ENCODE results near the gene RGS19. TPM values are rescaled to one million over a fixed set of nuclear protein-coding genes. Genes with fewer than 3 reads are reported as not detected.

The RGS19 gene
- total RNA-seq, 1 experiment from 2014 or later, result 18.8 TPM

DNA sequence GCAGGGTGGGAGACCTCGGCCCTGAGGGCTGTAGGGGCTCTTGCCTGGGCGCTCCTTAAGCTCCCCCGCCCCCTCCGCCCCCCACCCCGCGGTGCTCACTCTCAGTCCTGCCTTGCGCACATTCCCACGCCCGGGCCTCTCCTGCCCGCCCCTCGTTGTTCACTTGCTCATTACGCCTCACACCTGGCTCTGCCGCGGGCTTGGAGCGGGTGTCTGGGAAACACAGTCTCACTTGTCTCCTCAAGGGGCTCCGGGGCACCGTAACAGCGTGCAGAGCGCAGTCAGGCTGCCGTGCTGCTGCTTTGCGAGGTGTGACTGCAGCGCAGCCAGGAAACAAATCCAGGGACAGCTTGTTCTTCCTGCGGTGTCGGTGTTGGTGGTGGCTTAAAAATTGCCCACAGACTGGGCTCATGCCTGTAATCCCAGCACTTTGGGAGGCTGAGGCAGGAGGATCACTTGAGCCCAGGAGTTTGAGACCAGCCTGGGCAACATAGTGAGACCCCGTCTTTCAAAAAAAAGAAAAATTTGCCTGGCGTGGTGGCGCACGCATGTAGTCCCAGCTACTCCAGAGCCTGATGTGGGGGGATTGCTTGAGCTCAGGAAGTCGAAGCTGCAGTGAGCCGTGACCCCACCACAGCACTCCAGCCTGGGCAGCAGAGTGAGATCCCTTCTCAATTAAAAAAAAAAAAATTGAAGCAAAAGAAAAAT lies 23.5 kb upstream of the RGS19 start:
- no peaks in the 10 kb centered on the region for H3K9me3 ChIP-seq (replicated peaks)
- no peak overlapping the region for H3K27ac ChIP-seq
- H3K4me3 ChIP-seq, result no peak overlapping the region
- peaks cover 37% of the 10 kb centered on the region for H3K27me3 ChIP-seq
- DNase-seq, result no peak
- H3K4me1 ChIP-seq, result no peaks in the 10 kb centered on the region
- no peaks in the 10 kb centered on the region for H3K36me3 ChIP-seq

DNA sequence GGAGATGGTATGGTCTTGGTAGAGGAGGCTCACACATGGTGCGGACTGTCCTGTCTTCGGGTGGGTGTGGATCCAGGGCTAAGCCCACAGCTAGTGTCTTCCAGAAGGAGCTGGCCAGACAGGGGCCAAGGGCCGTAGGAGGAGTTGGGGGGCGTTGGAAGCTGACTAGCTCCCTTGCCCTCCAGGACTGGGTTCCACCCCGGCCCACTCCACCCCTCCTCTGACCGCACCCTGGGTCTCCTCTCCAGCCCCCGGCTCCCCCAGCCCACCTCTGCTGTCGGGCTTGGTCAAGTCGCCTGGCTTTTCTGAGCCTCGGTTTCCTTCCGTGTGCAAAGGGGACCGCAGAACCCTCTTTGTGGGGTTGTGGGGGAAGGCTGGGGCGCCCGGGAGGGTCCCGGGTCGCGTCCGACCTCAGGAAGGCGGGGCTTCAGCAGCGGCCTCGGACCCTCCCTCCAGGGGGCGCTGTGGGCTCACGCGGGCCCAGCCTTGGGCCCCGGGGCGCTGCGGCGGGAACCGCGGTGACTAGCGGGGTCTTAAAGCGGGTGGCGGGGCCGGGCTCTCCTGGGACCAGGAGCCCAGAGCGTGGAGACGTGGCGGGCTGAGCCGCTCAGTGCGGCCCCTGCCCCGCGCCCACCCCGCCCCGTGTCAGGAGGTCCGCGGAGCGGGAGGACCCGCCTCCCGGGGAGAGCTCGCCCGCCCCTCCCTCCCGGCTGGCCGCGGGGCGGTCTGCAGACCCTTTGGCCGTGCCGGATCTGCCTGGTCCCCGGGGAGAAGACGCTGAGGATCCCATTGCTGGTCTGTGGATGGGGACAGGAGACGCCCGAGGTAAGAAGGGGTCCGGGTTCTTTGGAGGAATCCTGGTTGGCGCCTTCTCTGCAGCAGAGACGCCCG lies 22.7 kb upstream of the RGS19 start:
- H3K27ac ChIP-seq, result no peak overlapping the region
- DNase-seq, result no peak
- H3K4me3 ChIP-seq, result 0 out of 2 replicates have a peak overlapping the region, but pooled peaks have one; percentile 4
- H3K9me3 ChIP-seq (replicated peaks), result no peaks in the 10 kb centered on the region
- H3K4me1 ChIP-seq, result no peaks in the 10 kb centered on the region
- peaks cover 30% of the 10 kb centered on the region; the same call in 1 of the 2 replicates for H3K27me3 ChIP-seq
- H3K36me3 ChIP-seq, result no peaks in the 10 kb centered on the region

DNA sequence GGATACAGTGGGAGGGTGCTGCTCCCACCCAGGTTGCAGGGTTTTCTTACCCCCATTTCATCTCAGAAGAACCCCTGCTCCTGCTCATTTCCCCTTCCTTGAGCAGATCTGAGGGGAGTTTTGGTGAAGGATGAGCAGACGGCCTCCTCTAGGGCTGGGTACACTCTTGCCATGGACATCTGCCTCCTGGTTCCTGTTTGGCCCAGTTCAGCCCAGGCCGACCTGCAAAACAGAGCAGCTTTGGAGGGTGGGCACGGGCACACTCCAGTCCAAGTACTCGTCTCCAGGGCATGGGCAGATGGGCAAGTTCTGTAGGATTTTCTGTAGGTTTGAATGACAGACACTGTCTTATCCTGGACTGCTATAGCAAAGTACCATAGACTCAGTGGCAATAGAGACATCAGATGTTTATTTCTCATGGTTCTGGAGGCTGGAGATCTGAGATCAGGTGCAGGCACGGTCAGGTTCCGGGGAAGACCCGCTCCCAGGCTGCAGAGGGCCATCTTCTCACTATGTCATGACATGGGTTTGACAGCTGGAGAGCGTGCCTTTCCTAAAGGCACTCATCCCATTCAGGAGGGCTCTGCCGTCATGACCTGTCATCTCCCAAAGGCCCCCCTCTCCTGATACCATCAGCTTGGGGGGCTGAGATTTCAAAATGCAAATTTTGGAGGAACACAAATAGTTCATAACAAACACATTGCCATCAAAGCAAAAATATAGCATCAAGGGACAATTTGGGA lies 21.8 kb upstream of the RGS19 start:
- Histone ChIP-seq H3K27me3 (peaks cover 25% of the 10 kb centered on the region; the same call in 1 of the 2 replicates), H3K27ac (no peak overlapping the region), H3K36me3 (no peaks in the 10 kb centered on the region), H3K9me3 (replicated peaks) (no peaks in the 10 kb centered on the region), H3K4me1 (no peaks in the 10 kb centered on the region), H3K4me3 (no peak overlapping the region)
- no peak for DNase-seq

GRCh38 chr20:64100566-64100888 lies 21.2 kb upstream of the RGS19 start:
- H3K9me3 ChIP-seq (replicated peaks), result no peaks in the 10 kb centered on the region
- peaks cover 25% of the 10 kb centered on the region; the same call in 1 of the 2 replicates for H3K27me3 ChIP-seq
- DNase-seq, result no peak

DNA sequence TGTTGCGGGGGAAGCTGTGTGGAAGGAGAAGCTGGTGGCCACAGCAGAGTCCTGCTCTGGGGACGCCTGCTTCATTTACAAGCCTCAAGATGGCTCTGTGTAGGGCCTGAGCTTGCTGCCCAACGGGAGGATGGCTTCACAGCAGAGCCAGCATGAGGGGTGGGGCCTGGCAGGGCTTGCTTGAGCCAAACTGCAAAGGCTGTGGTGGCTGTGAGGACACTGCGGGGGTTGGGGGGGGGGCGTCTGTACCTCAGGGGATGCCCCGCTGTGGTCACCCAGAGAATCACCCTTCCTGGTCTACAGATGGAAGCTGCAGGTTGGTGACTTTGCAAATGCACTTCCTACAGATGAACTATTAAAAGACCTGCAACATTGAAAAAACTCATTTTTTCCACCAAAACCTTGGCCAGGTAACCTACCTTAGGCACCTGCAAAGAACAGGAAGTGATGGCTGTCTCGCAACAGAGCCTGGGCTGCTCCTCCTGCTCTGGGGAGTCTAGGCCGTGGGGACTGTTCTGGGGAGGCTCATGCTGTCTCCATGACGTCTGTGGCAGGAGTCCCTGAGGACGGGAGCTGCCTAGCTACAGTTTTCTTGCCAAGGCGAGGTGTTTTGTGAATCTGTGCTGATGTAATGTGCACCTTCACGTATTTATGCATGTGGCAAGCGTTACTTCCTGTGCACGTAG lies 20.7 kb upstream of the RGS19 start:
- no peaks in the 10 kb centered on the region for H3K4me1 ChIP-seq
- no peak for DNase-seq
- peaks cover 25% of the 10 kb centered on the region; the same call in 1 of the 2 replicates for H3K27me3 ChIP-seq
- H3K4me3 ChIP-seq, result no peak overlapping the region
- H3K9me3 ChIP-seq (replicated peaks), result no peaks in the 10 kb centered on the region
- no peaks in the 10 kb centered on the region for H3K36me3 ChIP-seq
- no peak overlapping the region for H3K27ac ChIP-seq

More at GRCh38 chr20:64100566-64100888, 21.2 kb upstream of the RGS19 start:
- Histone ChIP-seq H3K27ac (no peak overlapping the region), H3K4me1 (no peaks in the 10 kb centered on the region), H3K36me3 (no peaks in the 10 kb centered on the region), H3K4me3 (no peak overlapping the region)

DNA sequence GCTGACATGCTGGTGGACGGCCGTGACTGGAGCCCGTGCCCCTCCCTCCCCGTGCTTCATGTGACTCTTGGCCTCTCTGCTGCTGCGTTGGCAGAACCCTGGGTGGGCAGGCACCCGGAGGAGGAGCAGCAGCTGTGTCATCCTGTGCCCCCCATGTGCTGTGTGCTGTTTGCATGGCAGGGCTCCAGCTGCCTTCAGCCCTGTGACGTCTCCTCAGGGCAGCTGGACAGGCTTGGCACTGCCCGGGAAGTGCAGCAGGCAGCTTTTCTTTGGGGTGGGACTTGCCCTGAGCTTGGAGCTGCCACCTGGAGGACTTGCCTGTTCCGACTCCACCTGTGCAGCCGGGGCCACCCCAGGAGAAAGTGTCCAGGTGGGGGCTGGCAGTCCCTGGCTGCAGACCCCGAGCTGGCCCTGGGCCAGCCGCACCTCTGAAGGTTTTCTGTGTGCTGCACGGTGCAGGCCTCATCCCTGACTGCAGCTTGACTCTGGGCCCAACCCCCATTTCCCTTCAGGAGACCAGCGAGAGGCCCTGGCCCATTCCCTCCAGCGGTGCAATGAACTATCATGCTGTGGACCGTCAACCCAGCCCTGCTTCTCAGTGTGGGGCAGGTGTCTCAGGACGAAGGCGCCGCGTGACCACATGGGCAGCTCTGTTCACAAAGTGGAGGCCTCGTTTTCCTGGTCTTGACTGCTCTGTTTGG lies 19.9 kb upstream of the RGS19 start:
- Histone ChIP-seq H3K36me3 (no peaks in the 10 kb centered on the region), H3K27me3 (peaks cover 25% of the 10 kb centered on the region; the same call in 1 of the 2 replicates), H3K4me3 (no peak overlapping the region), H3K4me1 (no peaks in the 10 kb centered on the region), H3K9me3 (replicated peaks) (no peaks in the 10 kb centered on the region), H3K27ac (no peak overlapping the region)
- no peak for DNase-seq

- Histone ChIP-seq H3K4me3 (no peak overlapping the region), H3K27me3 (peaks cover 20% of the 10 kb centered on the region; the same call in 1 of the 2 replicates), H3K4me1 (no peaks in the 10 kb centered on the region), H3K27ac (no peak overlapping the region), H3K36me3 (no peaks in the 10 kb centered on the region), H3K9me3 (replicated peaks) (no peaks in the 10 kb centered on the region)
- DNase-seq, result no peak
Observed at GRCh38 chr20:64098471-64099013, 19.2 kb upstream of the RGS19 start.

GRCh38 chr20:64096535-64096934 lies 17.2 kb upstream of the RGS19 start:
- H3K27me3 ChIP-seq, result peaks cover 23% of the 10 kb centered on the region
- H3K9me3 ChIP-seq (replicated peaks), result no peaks in the 10 kb centered on the region
- DNase-seq, result no peak
- no peaks in the 10 kb centered on the region for H3K36me3 ChIP-seq
- H3K4me1 ChIP-seq, result no peaks in the 10 kb centered on the region
- no peak overlapping the region for H3K27ac ChIP-seq
- H3K4me3 ChIP-seq, result no peak overlapping the region

DNA sequence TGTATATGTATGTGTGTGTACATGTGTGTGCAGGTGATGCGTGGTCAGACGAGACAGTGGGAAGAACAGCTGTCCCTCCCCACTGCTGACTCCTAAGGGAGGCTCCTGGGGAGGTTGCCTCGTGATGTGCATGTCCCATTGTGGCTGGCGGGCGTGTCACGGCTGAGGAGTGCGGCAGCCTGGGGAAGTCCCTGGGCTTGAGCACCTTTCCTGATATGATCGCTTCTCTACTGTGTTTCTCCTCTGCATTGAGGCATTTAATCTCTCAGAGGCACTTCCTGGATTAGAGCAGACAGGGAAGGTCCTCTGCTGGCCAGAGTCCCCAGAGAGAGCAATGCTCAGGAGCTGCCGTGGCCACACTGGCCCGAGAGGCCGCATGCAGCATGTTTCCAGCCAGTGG lies 16.6 kb upstream of the RGS19 start:
- DNase-seq, result no peak
- H3K36me3 ChIP-seq, result no peaks in the 10 kb centered on the region
- H3K4me3 ChIP-seq, result no peak overlapping the region

GRCh38 chr20:64095455-64095854 lies 16.1 kb upstream of the RGS19 start:
- Histone ChIP-seq H3K4me3 (no peak overlapping the region), H3K9me3 (replicated peaks) (no peaks in the 10 kb centered on the region), H3K36me3 (no peaks in the 10 kb centered on the region), H3K27me3 (peaks cover 21% of the 10 kb centered on the region), H3K27ac (no peak overlapping the region), H3K4me1 (no peaks in the 10 kb centered on the region)
- DNase-seq, result no peak

More for the DNA sequence above, 16.6 kb upstream of the RGS19 start:
- Histone ChIP-seq H3K4me1 (no peaks in the 10 kb centered on the region), H3K27ac (no peak overlapping the region), H3K27me3 (peaks cover 24% of the 10 kb centered on the region), H3K9me3 (replicated peaks) (no peaks in the 10 kb centered on the region)

DNA sequence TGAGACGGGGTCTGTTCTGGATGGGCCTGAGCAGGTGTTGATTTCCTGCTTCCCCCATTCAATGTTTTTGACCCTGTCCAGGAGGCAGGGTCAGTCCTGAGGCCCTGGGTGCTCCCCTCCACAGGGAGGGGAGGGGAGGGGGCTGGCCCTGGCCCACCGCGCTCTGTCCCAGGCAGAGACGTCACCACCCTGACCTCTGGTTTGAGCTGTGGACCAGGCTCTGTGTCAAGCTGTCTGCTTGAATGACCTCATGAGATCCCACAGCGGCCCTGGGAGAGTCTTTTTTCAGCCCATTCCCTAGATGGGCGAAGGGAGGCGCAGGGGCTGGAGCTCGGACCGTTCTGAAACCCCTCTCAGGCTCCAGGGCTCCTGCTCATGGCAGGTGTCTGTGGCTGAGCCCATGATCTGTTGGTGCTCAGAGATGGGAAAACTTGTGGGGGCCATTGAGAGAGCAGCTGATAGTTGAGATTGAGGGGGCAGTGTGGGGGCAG lies 13.7 kb upstream of the RGS19 start:
- Histone ChIP-seq H3K36me3 (no peaks in the 10 kb centered on the region), H3K9me3 (replicated peaks) (no peaks in the 10 kb centered on the region), H3K4me1 (no peaks in the 10 kb centered on the region), H3K4me3 (no peak overlapping the region), H3K27me3 (peaks cover 17% of the 10 kb centered on the region), H3K27ac (no peak overlapping the region)
- peak in 1 of 2 experiments; percentile 39 for DNase-seq

DNA sequence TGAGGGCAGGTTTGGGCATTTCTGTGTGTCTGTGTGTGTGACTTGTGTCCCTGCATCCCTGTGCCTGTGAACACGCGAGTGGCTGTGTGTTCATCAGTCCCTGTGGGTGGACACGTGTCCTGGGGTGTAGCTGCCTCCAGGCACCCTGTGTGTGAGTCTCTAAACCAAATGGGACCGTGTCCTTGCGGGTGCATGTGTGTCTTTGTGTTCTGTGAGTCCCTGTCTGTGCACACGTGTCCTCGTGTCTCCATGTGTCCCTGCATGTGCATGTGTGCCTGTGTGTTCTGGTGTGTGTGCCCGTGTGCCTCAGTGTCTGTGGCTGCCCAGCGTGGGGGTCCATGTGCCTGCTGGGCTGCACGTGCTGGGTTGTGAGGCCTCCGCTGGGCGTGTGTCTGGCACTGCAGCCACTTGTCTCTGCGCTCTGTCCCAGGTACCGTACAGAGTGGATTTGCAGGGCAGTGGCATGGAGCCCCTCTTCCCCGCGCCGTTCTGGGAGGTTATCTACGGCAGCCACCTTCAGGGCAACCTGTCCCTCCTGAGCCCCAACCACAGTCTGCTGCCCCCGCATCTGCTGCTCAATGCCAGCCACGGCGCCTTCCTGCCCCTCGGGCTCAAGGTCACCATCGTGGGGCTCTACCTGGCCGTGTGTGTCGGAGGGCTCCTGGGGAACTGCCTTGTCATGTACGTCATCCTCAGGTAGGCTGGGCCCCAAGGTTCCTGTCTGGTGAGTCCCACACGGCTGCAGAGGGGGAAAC lies 13.1 kb upstream of the RGS19 start:
- peaks cover 17% of the 10 kb centered on the region for H3K27me3 ChIP-seq

GRCh38 chr20:64091770-64092169 lies 12.5 kb upstream of the RGS19 start:
- Histone ChIP-seq H3K27me3 (peaks cover 17% of the 10 kb centered on the region), H3K9me3 (replicated peaks) (no peaks in the 10 kb centered on the region), H3K4me3 (no peak overlapping the region), H3K4me1 (no peaks in the 10 kb centered on the region), H3K36me3 (no peaks in the 10 kb centered on the region), H3K27ac (no peak overlapping the region)
- no peak for DNase-seq

More for the DNA sequence above, 13.1 kb upstream of the RGS19 start:
- no peaks in the 10 kb centered on the region for H3K9me3 ChIP-seq (replicated peaks)
- H3K27ac ChIP-seq, result no peak overlapping the region
- no peak overlapping the region for H3K4me3 ChIP-seq
- H3K4me1 ChIP-seq, result no peaks in the 10 kb centered on the region
- no peak for DNase-seq
- no peaks in the 10 kb centered on the region for H3K36me3 ChIP-seq
